Stimulated activated naive CD8-positive, alpha-beta T cell treated with anti-CD3 and anti-CD28 coated beads, Interleukin-15, Interleukin-2, amounts not matched to agents 100 ng/mL and 50 ng/mL, for 24 hours (primary cell): ENCODE results near the gene GRID2.

Experiments
- H3K27ac Mint-ChIP-seq: one replicate; pipeline ENCODE4 v1.8.0; 2021; ENCODE audit warnings: mild to moderate bottlenecking, mixed read lengths
- H3K27me3 Mint-ChIP-seq: one replicate; pipeline ENCODE4 v1.8.0; 2021; ENCODE audit warnings: mixed read lengths
- H3K36me3 Mint-ChIP-seq: one replicate; pipeline ENCODE4 v1.8.0; 2021; ENCODE audit warnings: low read depth, mixed read lengths
- H3K4me1 Mint-ChIP-seq: one replicate; pipeline ENCODE4 v1.8.0; 2021; ENCODE audit warnings: low read depth, mixed read lengths
- H3K4me3 Mint-ChIP-seq: one replicate; pipeline ENCODE4 v1.8.0; 2021; ENCODE audit warnings: mild to moderate bottlenecking, mixed read lengths
- H3K9me3 Mint-ChIP-seq: one replicate; pipeline ENCODE4 v1.8.0; 2021; ENCODE audit warnings: mixed read lengths

GRID2 gene

DNA sequence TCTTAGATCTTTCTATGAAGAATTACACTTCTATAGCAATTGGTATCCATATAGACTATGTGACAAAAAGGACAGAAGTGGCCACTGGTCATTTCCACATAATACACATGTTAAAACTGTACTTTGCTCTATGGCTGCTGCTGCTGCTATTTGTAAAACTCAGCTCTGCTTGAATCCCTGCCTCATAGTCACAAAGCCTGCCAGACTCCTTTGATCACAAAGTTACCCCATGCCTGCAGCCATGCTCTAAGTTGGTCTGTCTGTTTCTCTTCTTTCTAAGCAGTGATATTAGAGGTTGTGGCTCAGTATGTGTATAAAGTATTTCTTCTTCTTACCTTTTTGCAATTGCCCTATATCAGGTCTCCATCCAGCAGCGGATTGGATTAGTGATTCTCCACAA is 210.9 kb downstream of the GRID2 start:
- H3K36me3 Mint-ChIP-seq, result no peaks in the 10 kb centered on the region
- H3K4me1 Mint-ChIP-seq, result no peaks in the 10 kb centered on the region
- H3K4me3 Mint-ChIP-seq, result no peak overlapping the region
- no peaks in the 10 kb centered on the region for H3K27me3 Mint-ChIP-seq
- H3K9me3 Mint-ChIP-seq, result peaks cover 25% of the 10 kb centered on the region
- no peak overlapping the region for H3K27ac Mint-ChIP-seq

DNA sequence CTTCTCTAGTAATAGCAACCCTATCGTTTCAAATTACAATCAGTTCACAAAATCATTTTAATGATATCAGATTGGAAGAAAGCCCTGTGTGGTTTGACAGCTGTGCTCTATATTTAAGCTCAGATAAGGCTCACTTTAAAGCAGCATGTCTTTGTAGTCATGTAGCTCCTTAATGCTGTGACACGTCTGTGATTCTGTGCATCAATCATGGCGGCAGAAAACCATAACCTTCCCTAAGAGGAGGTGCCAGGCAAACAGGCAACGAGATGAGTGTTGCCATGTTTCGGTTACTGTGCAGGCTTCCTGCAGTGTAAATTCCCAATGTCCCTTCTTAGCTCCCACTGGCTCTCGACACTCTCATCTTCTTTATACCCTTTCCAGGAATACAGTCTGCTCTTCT is 212.7 kb downstream of the GRID2 start:
- no peak overlapping the region for H3K4me3 Mint-ChIP-seq
- peaks cover 12% of the 10 kb centered on the region for H3K9me3 Mint-ChIP-seq
- no peaks in the 10 kb centered on the region for H3K27me3 Mint-ChIP-seq
- H3K36me3 Mint-ChIP-seq, result no peaks in the 10 kb centered on the region
- H3K4me1 Mint-ChIP-seq, result no peaks in the 10 kb centered on the region
- H3K27ac Mint-ChIP-seq, result no peak overlapping the region

DNA sequence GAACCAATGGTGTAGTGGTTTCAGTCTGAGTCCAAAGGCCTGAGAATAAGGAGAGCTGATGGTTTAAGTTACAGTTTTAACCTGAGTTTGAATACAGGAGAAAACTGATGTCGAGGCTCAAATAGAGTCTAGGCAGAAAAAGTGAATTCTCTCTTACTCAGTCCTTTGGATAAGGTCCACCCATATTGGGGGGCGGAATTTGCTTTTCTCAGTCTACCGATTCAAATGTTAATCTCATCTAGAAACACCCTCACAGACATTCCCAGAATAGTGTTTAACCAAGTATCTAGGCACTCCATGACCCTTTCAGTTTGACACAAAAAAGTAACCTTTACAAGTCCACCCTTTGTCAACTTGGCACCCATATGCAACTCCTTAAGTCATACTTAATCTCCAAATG is 216.0 kb downstream of the GRID2 start:
- no peak overlapping the region for H3K27ac Mint-ChIP-seq
- no peaks in the 10 kb centered on the region for H3K27me3 Mint-ChIP-seq
- H3K4me3 Mint-ChIP-seq, result no peak overlapping the region
- H3K9me3 Mint-ChIP-seq, result peaks cover 9% of the 10 kb centered on the region
- no peaks in the 10 kb centered on the region for H3K36me3 Mint-ChIP-seq
- H3K4me1 Mint-ChIP-seq, result no peaks in the 10 kb centered on the region

DNA sequence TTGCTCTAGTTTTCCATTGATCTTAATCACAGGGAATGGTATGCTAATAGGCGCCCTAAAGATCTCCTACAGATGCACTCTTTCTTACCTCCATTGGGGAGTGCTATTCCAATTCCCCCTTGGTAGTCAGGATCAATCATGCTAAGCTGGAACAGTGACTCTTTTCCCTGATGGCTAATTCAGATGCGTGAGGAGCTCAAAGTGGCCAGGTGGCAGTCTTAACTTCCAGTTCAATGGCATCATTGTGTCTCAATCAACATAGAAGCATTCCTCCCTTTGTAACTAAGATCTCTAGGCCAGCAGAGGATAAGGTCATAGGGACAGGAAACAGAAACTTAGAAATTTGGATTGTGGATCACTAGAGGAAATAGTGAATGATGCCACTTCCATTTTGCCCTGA is 216.8 kb downstream of the GRID2 start:
- Mint-ChIP-seq H3K27me3 (no peaks in the 10 kb centered on the region), H3K36me3 (no peaks in the 10 kb centered on the region), H3K4me3 (no peak overlapping the region), H3K27ac (no peak overlapping the region), H3K9me3 (peaks cover 9% of the 10 kb centered on the region), H3K4me1 (no peaks in the 10 kb centered on the region)

DNA sequence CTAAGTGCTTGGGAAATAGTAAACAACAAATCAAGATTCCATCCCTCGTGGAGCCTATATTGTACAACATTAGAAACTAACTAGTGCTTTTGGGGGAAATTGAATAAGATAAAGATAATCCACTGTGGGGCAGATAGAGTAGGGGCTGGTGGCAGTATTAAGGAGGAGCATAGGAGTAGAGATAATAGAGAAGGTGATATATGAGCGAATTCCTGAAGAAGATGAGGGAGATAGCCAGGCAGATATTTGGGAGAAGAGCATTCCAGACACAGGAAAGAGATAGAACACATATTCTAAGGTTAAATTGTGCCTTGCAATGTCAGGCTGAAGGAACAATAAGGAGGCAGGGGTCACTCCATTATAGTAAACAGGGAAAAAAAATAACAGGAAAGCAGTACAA is 218.2 kb downstream of the GRID2 start:
- peaks cover 5% of the 10 kb centered on the region for H3K9me3 Mint-ChIP-seq
- no peaks in the 10 kb centered on the region for H3K4me1 Mint-ChIP-seq
- H3K27me3 Mint-ChIP-seq, result no peaks in the 10 kb centered on the region
- H3K27ac Mint-ChIP-seq, result no peak overlapping the region
- no peaks in the 10 kb centered on the region for H3K36me3 Mint-ChIP-seq
- no peak overlapping the region for H3K4me3 Mint-ChIP-seq

DNA sequence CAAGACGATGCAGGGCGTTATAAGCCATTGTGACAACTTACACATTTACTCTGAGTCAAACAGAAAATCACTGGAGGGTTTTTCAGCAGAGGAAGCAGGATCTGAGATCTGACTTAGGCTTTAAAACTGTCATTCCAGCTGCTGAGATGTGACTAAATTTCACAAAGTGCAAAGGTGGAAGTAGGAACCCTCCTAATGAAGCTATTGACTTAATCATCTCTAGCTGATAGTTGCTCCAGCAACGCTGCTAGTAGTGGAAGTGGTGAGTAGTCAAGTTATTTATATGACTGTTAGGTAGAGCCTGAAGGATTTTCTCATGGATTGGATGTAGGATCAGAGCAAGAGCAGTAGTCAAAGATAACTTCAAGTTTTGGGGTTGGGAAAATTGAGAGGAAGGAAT is 218.6 kb downstream of the GRID2 start:
- Mint-ChIP-seq H3K9me3 (peaks cover 5% of the 10 kb centered on the region), H3K27ac (no peak overlapping the region), H3K4me3 (no peak overlapping the region), H3K36me3 (no peaks in the 10 kb centered on the region), H3K27me3 (no peaks in the 10 kb centered on the region), H3K4me1 (no peaks in the 10 kb centered on the region)

DNA sequence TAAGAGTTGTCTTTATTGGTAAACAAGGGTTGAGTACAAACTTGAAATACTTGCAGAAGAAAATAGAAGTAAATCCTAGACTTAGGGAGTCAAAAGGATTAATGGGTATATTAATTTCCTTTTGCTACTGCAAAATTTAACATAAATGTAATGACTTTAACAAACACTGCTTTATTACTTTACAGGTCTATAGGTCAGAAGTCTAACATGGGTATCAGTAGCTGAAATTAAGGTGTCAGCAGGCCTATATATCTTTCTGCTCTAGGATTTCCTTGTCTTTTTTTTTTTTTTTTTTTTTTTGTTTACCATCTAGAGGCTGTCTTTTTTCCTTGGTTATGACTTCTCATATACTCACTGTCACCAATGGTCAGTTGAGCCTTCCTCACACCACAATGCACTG is 220.4 kb downstream of the GRID2 start:
- peaks cover 3% of the 10 kb centered on the region for H3K9me3 Mint-ChIP-seq
- no peak overlapping the region for H3K4me3 Mint-ChIP-seq
- H3K27ac Mint-ChIP-seq, result no peak overlapping the region
- H3K36me3 Mint-ChIP-seq, result no peaks in the 10 kb centered on the region
- H3K4me1 Mint-ChIP-seq, result no peaks in the 10 kb centered on the region
- H3K27me3 Mint-ChIP-seq, result no peaks in the 10 kb centered on the region

DNA sequence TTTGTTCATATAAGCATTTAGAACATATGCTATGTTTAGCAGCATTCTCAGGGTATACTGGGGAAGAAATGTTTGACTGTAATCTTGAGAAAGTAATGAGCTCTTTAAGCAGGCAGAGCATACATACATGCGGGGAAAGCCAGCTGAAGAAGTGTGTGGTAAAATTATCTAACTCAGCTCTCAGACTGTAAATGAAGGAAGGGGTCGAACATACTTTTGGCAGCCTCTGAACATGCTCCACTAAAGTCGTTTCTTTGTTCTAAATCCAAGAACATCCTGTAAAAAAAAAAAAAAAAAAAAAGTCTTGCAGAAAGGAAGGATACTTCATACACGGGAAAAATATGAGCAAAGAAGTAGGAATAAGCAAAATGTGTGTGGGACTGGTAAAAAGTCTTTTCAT is 224.8 kb downstream of the GRID2 start:
- Mint-ChIP-seq H3K4me1 (no peaks in the 10 kb centered on the region), H3K36me3 (no peaks in the 10 kb centered on the region), H3K4me3 (no peak overlapping the region)

DNA sequence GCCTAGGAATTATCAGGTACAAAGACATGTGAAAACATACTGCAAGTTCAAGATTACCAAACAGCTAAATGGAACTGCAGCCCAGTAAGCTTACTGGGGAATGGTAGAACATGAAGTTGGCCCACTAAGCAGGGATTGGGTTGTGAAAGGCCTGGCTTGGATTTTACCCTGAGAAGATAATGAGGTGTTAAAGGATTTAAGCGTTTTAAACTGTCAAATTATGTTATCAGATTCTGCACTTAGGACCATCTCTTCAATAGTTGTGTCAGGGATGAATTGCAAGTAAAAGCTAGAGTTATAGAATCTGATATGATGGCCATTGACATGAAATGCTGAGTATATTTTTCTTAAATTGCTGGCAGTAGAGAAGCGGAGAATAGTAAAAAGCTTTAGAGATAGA is 225.7 kb downstream of the GRID2 start:
- Mint-ChIP-seq H3K27ac (no peak overlapping the region), H3K36me3 (no peaks in the 10 kb centered on the region), H3K4me1 (no peaks in the 10 kb centered on the region), H3K27me3 (no peaks in the 10 kb centered on the region), H3K9me3 (peaks cover 15% of the 10 kb centered on the region), H3K4me3 (no peak overlapping the region)

More for the DNA sequence above, 224.8 kb downstream of the GRID2 start:
- Mint-ChIP-seq H3K27ac (no peak overlapping the region), H3K27me3 (no peaks in the 10 kb centered on the region), H3K9me3 (peaks cover 15% of the 10 kb centered on the region)

DNA sequence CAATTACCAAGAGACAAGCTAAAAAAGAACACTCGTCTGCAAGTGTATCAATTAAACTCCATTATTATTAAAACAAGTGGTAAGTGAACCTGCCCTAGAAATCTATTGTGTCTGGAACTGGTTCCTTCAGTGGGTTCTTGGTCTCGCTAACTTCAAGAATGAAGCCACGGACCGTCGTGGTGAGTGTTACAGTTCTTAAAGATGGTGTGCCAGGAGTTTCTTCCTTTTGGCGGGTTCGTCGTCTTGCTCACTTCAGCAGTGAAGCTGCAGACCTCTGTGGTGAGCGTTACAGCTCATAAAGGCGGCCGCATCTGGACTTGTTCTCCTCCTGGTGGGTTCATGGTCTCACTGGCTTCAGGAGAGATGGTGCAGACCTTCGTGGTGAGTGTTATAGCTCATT is 231.8 kb downstream of the GRID2 start:
- no peaks in the 10 kb centered on the region for H3K27me3 Mint-ChIP-seq
- H3K9me3 Mint-ChIP-seq, result peaks cover 5% of the 10 kb centered on the region

DNA sequence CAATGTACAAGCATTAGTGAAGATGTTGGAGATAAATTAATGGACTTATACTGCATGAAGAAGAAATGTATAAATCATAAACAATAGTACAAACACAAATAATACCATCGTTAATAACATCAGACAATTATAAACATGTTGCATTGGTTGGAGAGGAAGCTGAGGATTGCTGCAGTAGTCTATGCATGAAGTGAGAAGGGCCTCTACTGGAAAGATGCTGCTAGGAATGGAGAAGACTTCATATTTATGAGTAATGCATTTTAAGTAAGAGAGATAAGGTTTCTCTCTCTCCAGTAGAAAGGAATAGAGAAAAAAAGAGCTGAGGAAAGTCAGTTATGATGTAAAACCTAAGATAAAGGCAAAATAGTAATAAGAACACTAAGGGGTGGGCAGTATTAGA is 247.8 kb downstream of the GRID2 start:
- Mint-ChIP-seq H3K27me3 (no peaks in the 10 kb centered on the region), H3K4me3 (no peak overlapping the region), H3K9me3 (peaks cover 4% of the 10 kb centered on the region), H3K36me3 (no peaks in the 10 kb centered on the region), H3K27ac (no peak overlapping the region), H3K4me1 (no peaks in the 10 kb centered on the region)

More for the DNA sequence above, 231.8 kb downstream of the GRID2 start:
- Mint-ChIP-seq H3K27ac (no peak overlapping the region), H3K4me1 (no peaks in the 10 kb centered on the region), H3K36me3 (no peaks in the 10 kb centered on the region), H3K4me3 (no peak overlapping the region)

DNA sequence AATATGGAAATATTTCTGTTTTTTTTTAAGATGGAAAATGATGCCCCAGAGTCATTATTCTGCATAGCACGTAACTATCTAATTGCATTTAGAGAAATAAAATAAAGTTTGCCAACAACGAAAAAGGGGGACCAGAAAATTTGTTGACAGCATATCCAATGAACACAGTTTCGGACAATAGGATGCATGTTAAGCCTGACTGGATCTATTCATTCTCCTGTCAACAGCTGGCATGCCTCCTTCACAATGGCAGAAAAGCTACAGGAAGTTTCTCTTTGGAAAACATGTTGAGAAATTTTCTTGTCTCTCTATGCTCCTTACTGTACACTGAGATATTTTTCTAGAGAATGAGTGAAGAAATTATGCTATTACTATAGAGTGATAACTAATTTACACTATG is 262.5 kb downstream of the GRID2 start:
- Mint-ChIP-seq H3K9me3 (peaks cover 17% of the 10 kb centered on the region), H3K27ac (no peak overlapping the region)

DNA sequence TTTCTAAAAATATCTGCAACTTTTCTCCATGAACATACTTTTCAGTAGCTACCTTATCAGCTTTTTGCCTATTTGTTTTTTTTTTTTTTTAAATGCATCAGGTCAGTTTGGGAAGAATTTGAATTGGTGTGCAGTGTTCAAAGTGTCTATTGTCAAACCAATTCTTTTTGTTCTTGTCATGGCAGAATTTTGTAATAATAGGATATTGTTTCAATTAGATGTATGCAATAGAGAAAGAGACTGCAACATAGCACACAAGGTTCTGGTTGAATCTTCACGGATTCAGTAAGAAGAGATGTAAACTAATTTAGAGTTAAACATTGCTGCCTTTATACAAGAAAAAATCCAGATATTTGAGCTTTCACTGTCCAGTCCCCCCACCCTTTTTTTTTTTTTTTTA is 277.1 kb downstream of the GRID2 start:
- no peaks in the 10 kb centered on the region for H3K4me1 Mint-ChIP-seq
- no peaks in the 10 kb centered on the region for H3K36me3 Mint-ChIP-seq
- no peak overlapping the region for H3K27ac Mint-ChIP-seq
- no peaks in the 10 kb centered on the region for H3K27me3 Mint-ChIP-seq
- peaks cover 8% of the 10 kb centered on the region for H3K9me3 Mint-ChIP-seq
- no peak overlapping the region for H3K4me3 Mint-ChIP-seq

More for the DNA sequence above, 262.5 kb downstream of the GRID2 start:
- H3K4me3 Mint-ChIP-seq, result no peak overlapping the region
- no peaks in the 10 kb centered on the region for H3K27me3 Mint-ChIP-seq
- H3K4me1 Mint-ChIP-seq, result no peaks in the 10 kb centered on the region
- no peaks in the 10 kb centered on the region for H3K36me3 Mint-ChIP-seq

DNA sequence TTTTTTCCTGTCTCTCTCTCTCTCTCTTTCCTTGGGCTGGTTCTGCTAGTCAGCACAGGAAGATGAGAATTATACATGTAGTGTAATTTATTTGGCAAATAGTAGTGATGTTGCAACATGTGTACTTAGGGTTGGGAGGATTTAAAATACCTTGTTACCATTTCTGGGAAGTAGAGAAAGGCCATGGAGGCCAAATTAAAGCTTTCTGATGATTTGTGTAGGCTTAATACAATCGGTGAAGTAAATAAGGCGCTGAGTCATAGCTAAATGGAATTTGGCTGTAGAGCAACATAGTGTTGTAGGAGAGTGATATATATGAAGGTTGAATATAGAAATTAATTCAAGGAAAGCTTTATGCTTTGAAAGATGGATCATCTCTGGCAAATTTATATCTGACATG is 295.3 kb downstream of the GRID2 start:
- no peaks in the 10 kb centered on the region for H3K36me3 Mint-ChIP-seq
- no peak overlapping the region for H3K27ac Mint-ChIP-seq
- no peaks in the 10 kb centered on the region for H3K27me3 Mint-ChIP-seq
- H3K4me3 Mint-ChIP-seq, result no peak overlapping the region
- no peaks in the 10 kb centered on the region for H3K4me1 Mint-ChIP-seq
- peaks cover 11% of the 10 kb centered on the region for H3K9me3 Mint-ChIP-seq

DNA sequence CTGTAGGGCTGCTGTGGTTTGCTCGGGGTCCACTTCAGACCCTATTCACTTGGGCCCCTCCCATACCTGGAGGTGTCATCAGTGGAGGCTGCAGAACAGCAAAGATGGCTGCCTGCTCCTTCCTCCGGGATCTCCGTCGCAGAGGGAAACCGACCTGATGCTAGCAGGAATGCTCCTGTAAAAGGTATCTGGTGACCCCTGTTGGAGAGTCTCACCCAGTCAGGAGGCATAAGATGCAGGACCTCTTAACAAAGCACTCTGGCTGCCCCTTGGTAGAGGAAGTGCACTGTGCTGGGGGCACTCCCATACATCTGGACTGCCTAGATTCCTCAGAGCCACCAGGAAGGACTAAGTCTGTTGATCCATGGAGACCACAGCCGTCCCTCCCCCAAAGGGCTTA is 296.9 kb downstream of the GRID2 start:
- H3K27ac Mint-ChIP-seq, result no peak overlapping the region
- peaks cover 15% of the 10 kb centered on the region for H3K9me3 Mint-ChIP-seq
- no peaks in the 10 kb centered on the region for H3K36me3 Mint-ChIP-seq
- no peak overlapping the region for H3K4me3 Mint-ChIP-seq
- no peaks in the 10 kb centered on the region for H3K4me1 Mint-ChIP-seq
- no peaks in the 10 kb centered on the region for H3K27me3 Mint-ChIP-seq

DNA sequence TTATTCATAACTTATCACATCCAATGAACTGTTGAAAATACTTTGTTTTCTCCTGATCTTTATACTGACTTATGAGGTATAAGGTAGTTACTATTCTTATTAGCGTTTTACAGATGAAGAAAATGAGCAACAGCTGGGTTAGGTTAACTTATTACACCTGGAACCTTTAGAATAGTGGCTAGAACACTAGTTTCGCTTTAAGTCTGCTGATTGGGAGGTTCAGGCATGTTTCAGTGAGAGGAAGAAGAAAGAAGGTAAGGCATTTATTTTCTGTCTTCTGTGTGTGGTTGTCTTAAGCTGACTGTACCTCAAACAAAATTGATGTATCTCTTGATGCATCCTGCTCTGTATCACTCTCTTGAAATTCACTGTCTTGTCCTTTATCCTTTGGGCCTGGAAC is 302.5 kb downstream of the GRID2 start:
- Mint-ChIP-seq H3K27me3 (no peaks in the 10 kb centered on the region), H3K9me3 (peaks cover 12% of the 10 kb centered on the region), H3K4me1 (no peaks in the 10 kb centered on the region), H3K36me3 (no peaks in the 10 kb centered on the region), H3K4me3 (no peak overlapping the region), H3K27ac (no peak overlapping the region)

DNA sequence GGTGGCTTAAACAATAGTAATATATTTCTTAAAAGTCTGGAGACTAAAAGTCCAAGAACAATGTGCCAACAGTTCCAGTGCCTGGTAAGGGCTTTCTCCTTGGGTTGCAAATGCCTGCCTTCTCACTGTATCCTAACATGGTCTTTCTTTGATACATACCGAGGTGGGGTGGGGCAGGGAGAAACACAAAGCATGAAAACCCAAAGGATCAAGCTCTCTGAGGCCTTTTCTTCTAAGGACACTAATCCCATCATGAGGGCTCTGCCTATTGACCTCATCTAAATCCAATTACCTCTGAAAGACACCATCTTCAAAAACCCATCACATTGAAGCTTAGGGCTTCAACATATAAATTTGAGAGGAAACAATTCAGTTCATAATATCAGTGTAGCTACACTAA is 311.3 kb downstream of the GRID2 start:
- H3K36me3 Mint-ChIP-seq, result no peaks in the 10 kb centered on the region
- no peak overlapping the region for H3K27ac Mint-ChIP-seq
- no peaks in the 10 kb centered on the region for H3K4me1 Mint-ChIP-seq
- peaks cover 7% of the 10 kb centered on the region for H3K9me3 Mint-ChIP-seq
- H3K4me3 Mint-ChIP-seq, result no peak overlapping the region
- H3K27me3 Mint-ChIP-seq, result no peaks in the 10 kb centered on the region
